Renal cortex interstitium (tissue), 15 donors: ENCODE measurements around the gene NATD1. TPM values are rescaled to one million over a fixed set of nuclear protein-coding genes. Genes with fewer than 3 reads are reported as not detected.

Experiments
- DNase-seq, 11 donors: peaks; one replicate each; pipeline ENCODE4 v3.0.0-alpha.2; 2013; ENCODE audit warnings: low read depth in 9 of 11, low spot score in 4 of 11; ENCODE audit errors: extremely low read depth in 1 of 11
- long read RNA-seq, 16 experiments: transcript quantifications; one replicate each; lab custom pipeline, GENCODE V29; 2026
- polyA plus RNA-seq, 3 donors: library from polyadenylated mRNA; unstranded; fragments of 120-200 nt; gene quantifications; one replicate each; pipeline ENCODE4 v1.2.1, GENCODE V29; 2013; ENCODE audit not compliant: insufficient read length in 3 of 3

Gene NATD1
- polyA plus RNA-seq: 10 to 100 TPM; 11.9 to 14.9 (median 13.1) TPM
- long read RNA-seq, donor 1, full-length matches to known transcripts: 1 of 1 reads
- long read RNA-seq, donor 1, partial matches to known transcripts: 0 of 1 reads
- long read RNA-seq, donor 1, other reads (novel, unspliced or antisense): 0 of 1 reads
- long read RNA-seq, donor 2, full-length matches to known transcripts: 3 of 3 reads
- long read RNA-seq, donor 2, partial matches to known transcripts: 0 of 3 reads
- long read RNA-seq, donor 2, other reads (novel, unspliced or antisense): 0 of 3 reads
- long read RNA-seq, donor 3, full-length matches to known transcripts: 8 of 8 reads
- long read RNA-seq, donor 3, partial matches to known transcripts: 0 of 8 reads
- long read RNA-seq, donor 3, other reads (novel, unspliced or antisense): 0 of 8 reads
- long read RNA-seq, donor 4: 0 reads
- long read RNA-seq, donor 5: 0 reads
- long read RNA-seq, donor 6, full-length matches to known transcripts: 8 of 8 reads
- long read RNA-seq, donor 6, partial matches to known transcripts: 0 of 8 reads
- long read RNA-seq, donor 6, other reads (novel, unspliced or antisense): 0 of 8 reads
- long read RNA-seq, donor 7, full-length matches to known transcripts: 4 of 4 reads
- long read RNA-seq, donor 7, partial matches to known transcripts: 0 of 4 reads
- long read RNA-seq, donor 7, other reads (novel, unspliced or antisense): 0 of 4 reads
- long read RNA-seq, donor 8: 0 reads
- long read RNA-seq, donor 9, full-length matches to known transcripts: 3 of 3 reads
- long read RNA-seq, donor 9, partial matches to known transcripts: 0 of 3 reads
- long read RNA-seq, donor 9, other reads (novel, unspliced or antisense): 0 of 3 reads
- long read RNA-seq, donor 10, full-length matches to known transcripts: 3 of 3 reads
- long read RNA-seq, donor 10, partial matches to known transcripts: 0 of 3 reads
- long read RNA-seq, donor 10, other reads (novel, unspliced or antisense): 0 of 3 reads
- long read RNA-seq, donor 11: 0 reads
- long read RNA-seq, donor 12, full-length matches to known transcripts: 1 of 1 reads
- long read RNA-seq, donor 12, partial matches to known transcripts: 0 of 1 reads
- long read RNA-seq, donor 12, other reads (novel, unspliced or antisense): 0 of 1 reads
- long read RNA-seq, donor 13: 0 reads
- long read RNA-seq, donor 14, full-length matches to known transcripts: 2 of 2 reads
- long read RNA-seq, donor 14, partial matches to known transcripts: 0 of 2 reads
- long read RNA-seq, donor 14, other reads (novel, unspliced or antisense): 0 of 2 reads
- long read RNA-seq, donor 15, full-length matches to known transcripts: 3 of 3 reads
- long read RNA-seq, donor 15, partial matches to known transcripts: 0 of 3 reads
- long read RNA-seq, donor 15, other reads (novel, unspliced or antisense): 0 of 3 reads
- long read RNA-seq, donor 16, full-length matches to known transcripts: 7 of 7 reads
- long read RNA-seq, donor 16, partial matches to known transcripts: 0 of 7 reads
- long read RNA-seq, donor 16, other reads (novel, unspliced or antisense): 0 of 7 reads

- DNase-seq: peak; percentile 44 to 84 (median 75)
Observed at GRCh38 chr17:21252796-21253645, at the start of gene NATD1. NATD1 (minus strand) TSS chr17:21253410; CDS start chr17:21253264, 146 bp downstream.

GRCh38 chr17:21301593-21302550 lies 48.7 kb upstream of the NATD1 start:
- no peak for DNase-seq

- DNase-seq: no peak
Observed at GRCh38 chr17:21300601-21301571, 47.7 kb upstream of the NATD1 start.

GRCh38 chr17:21299981-21300600 lies 46.9 kb upstream of the NATD1 start:
- DNase-seq: no peak

- DNase-seq: no peak
Observed at GRCh38 chr17:21298983-21299519, 45.8 kb upstream of the NATD1 start.

GRCh38 chr17:21298056-21298982 lies 45.1 kb upstream of the NATD1 start:
- DNase-seq: no peak

- DNase-seq: no peak
Observed at GRCh38 chr17:21297597-21297996, 44.4 kb upstream of the NATD1 start.

GRCh38 chr17:21297026-21297520 lies 43.9 kb upstream of the NATD1 start:
- DNase-seq: no peak

GRCh38 chr17:21296097-21297025 lies 43.2 kb upstream of the NATD1 start:
- no peak for DNase-seq

- no peak for DNase-seq
Observed at GRCh38 chr17:21295036-21295952, 42.1 kb upstream of the NATD1 start.

- no peak for DNase-seq
Observed at GRCh38 chr17:21294321-21295035, 41.3 kb upstream of the NATD1 start.
